GM10248 (cell line): ENCODE data around the gene RGS6.

Experiments used
- CTCF ChIA-PET: fragments of 300-600 bp; sonication (Branson Sonifier 250); formaldehyde crosslinking; extraction: SDS; loops from one replicate; lab custom pipeline; 2021; ENCODE audit warnings: antibody characterized with exemption; lab: Yijun Ruan, JAX
- POLR2A ChIA-PET: fragments of 350-650 bp; sonication (Branson Sonifier 250); formaldehyde crosslinking; extraction: SDS; loops from one replicate; lab custom pipeline; 2020; ENCODE audit warnings: antibody characterized with exemption; lab: Yijun Ruan, JAX
- DNase-seq: peaks from one replicate; pipeline ENCODE4 v3.0.0; 2012; ENCODE audit errors: extremely low spot score
- TF ChIP-seq, protein P1 (sequence below): IDR thresholded peaks from 2 replicates; pipeline ENCODE4 v1.5.1; 2012; ENCODE audit warnings: mild to moderate bottlenecking, low read depth; ENCODE audit errors: extremely low read depth, missing control alignments, control extremely low read depth

RGS6 gene

DNA sequence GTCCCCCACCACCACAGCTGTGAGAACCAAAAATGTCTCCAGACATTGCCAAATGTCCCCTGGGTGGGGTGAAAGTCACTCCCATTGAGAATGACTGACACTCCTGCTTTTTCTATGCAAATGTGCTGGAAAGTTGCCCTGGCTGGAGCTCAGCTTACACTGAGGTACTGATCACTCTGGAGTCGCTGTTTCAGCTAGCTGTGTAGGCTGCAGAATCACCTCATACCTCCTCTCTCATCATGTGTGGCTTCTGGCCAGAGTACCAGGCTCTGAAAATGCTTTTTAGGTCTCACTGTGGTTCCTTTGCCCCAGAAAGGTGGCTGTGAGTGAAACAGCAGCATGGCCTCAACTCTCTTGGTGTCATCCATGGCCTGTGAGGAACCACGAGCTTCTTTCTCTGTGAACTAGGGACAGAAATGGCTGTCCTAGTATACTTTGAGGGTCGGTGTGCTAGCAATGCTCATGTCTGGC, 547.3 kb downstream of the RGS6 start:
- peak; percentile 27 for DNase-seq
- ChIA-PET POLR2A (no interaction called here), CTCF (interaction anchor here (0.9 to 4.4 kb wide), 8 partner anchors 9 to 425 kb away, joined by 3 to 54 read pairs (median 4); no protein-coding TSS in a partner anchor)
- TF ChIP-seq, protein P1, sequence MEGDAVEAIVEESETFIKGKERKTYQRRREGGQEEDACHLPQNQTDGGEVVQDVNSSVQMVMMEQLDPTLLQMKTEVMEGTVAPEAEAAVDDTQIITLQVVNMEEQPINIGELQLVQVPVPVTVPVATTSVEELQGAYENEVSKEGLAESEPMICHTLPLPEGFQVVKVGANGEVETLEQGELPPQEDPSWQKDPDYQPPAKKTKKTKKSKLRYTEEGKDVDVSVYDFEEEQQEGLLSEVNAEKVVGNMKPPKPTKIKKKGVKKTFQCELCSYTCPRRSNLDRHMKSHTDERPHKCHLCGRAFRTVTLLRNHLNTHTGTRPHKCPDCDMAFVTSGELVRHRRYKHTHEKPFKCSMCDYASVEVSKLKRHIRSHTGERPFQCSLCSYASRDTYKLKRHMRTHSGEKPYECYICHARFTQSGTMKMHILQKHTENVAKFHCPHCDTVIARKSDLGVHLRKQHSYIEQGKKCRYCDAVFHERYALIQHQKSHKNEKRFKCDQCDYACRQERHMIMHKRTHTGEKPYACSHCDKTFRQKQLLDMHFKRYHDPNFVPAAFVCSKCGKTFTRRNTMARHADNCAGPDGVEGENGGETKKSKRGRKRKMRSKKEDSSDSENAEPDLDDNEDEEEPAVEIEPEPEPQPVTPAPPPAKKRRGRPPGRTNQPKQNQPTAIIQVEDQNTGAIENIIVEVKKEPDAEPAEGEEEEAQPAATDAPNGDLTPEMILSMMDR, result no peak

DNA sequence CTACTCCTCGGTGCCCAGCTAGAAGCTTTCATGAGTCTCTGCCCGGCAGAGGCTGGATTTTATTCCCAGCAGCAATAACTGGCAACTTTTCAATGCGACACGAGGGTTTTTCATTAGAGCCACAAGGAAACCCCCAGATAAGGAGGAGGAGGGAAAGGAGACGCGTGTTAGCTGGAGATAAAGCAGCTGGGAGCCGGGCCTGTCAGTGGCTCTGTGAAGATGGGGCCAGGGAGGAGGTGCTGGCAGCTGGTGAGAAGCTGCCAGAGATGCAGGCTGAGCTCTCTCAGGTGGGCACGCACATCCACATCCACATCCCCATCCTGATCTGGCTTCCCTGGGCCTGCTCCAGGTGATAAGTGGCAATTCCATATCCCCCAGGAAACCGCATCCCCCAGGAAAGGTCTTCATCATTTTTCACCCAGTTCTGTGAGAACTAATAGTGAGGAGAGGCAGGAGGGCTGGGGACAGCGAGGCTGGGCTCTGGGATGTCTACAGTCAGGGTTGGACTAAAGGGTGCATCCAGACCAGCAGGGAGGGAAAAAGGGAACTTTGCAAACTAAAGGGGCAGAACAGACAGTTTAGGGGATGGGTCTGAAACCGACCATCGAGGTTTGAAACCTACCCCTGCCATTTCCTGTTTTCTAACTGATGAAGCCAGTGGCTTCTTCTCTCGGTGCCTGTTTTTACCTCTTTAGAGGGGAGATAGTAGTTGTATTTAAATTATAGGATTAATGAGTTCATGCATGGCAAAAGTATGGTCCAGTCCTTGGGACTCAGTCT, 548.4 kb downstream of the RGS6 start:
- TF ChIP-seq, protein P1, result no peak

DNA sequence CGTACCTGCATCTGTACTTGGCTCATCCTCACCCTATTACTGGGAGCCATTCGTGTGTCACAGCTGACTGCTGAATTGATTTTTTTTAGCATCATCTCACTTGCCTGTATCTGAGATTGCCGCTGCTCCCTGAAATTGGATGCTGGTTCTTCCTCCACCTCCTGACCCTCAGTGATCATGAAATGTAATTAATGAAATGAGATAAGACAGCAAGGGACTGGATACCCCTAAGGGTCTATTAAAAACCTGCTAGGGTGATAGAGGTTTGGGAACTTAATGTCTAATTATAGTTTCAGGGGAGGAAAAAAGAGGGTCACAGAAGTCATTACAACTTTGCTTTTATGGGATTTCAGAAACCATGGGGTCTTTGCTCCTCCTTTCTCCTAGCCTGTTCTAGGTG, 551.1 kb downstream of the RGS6 start:
- TF ChIP-seq, protein P1, result no peak
- DNase-seq, result no peak
- POLR2A ChIA-PET, result interaction anchor here (0.7 kb wide), 1 partner anchor 416 kb away, joined by 4 read pairs; no protein-coding TSS in a partner anchor
- CTCF ChIA-PET, result interaction anchor here (1.3 to 2.3 kb wide), 4 partner anchors 8 to 465 kb away, joined by 3 to 7 read pairs (median 4); no protein-coding TSS in a partner anchor

More for the DNA sequence above, 548.4 kb downstream of the RGS6 start:
- ChIA-PET POLR2A (no interaction called here), CTCF (interaction anchor here (1.3 to 4.4 kb wide), 3 partner anchors 12 to 34 kb away, joined by 3 to 54 read pairs (median 5); no protein-coding TSS in a partner anchor)
- DNase-seq, result no peak

DNA sequence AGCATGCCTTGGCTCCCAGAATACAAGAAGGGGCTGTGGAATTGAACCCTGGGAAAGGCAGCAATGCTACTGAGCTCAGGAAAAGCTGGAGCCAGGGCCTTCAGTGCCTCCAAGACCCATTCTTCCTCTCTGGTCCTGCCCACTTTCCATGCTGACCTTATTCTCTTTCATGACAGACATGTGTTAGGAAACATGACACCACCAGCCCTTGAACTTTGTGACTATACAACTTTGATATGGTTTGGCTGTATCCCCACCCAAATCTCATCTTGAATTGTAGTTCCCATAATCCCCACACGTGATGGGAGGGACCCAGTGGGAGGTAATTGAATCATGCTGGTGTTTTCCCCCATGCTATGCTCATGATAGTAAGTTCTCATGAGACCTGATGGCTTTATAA, 553.5 kb downstream of the RGS6 start:
- TF ChIP-seq, protein P1, result no peak
- ChIA-PET POLR2A (no interaction called here), CTCF (interaction anchor here (1.5 to 3.5 kb wide), 2 partner anchors 28 to 419 kb away, joined by 4 to 12 read pairs; no protein-coding TSS in a partner anchor)
- no peak for DNase-seq

DNA sequence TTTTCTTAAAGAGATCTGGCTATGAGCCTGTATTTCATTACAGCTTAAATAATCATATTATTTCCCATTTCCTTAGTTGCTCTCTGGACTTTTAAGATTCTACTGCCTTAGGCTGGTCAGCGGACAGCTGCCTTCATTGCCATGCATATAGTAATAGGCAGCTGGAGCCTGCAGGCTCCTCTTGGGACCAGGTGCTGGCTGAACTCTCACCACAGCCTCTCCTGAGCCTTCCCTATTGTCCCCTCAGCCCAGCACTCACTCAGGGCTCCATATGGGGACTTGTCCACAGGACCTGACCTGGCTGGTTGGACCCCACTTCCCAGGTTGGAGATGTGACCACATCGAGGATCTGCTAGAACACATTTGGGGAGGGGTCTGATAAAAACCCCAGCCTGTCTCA, 556.3 kb downstream of the RGS6 start:
- no peak for DNase-seq
- POLR2A ChIA-PET, result no interaction called here
- CTCF ChIA-PET, result interaction anchor here (1.0 to 3.5 kb wide), 2 partner anchors 9 to 25 kb away, joined by 3 to 12 read pairs; no protein-coding TSS in a partner anchor

DNA sequence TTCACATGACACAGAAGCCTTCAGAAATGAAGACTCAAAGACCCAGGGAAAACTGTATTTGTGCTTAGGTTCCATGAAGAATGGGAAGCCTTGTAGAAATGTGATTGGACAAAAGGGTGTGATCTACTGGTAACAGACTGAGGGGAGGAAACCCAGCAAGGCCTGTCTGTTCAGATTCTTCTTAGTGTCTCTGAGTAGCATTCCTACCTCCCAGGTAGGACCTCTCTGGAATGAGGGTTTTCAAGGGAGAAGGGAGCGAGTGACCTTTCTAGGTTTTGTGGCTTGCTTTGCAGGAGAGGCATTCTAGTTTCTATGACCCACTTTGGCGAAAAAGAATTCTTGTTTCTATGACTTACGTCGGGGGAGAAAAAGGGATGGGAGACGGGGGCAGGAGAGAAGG, 560.0 kb downstream of the RGS6 start:
- no peak for DNase-seq
- ChIA-PET POLR2A (no interaction called here), CTCF (interaction anchor here (1.7 kb wide), 1 partner anchor 13 kb away, joined by 3 read pairs; no protein-coding TSS in a partner anchor)
- TF ChIP-seq, protein P1, result no peak

More for the DNA sequence above, 556.3 kb downstream of the RGS6 start:
- TF ChIP-seq, protein P1, result no peak
